ENCODE measurements around the gene DLK2. TPM values are rescaled to one million over a fixed set of nuclear protein-coding genes. Genes with fewer than 3 reads are reported as not detected.

The DLK2 gene
- total and polyA plus RNA-seq, 10 donors, result 0.12 to 0.68 (median 0.42) TPM; not detected in 2

- Histone ChIP-seq H3K27ac (no peak overlapping the region), H3K9me3 (no peaks in the 10 kb centered on the region), H3K27me3 (replicated peaks in 1 of 7) (no peaks in the 10 kb centered on the region), H3K4me3 (no peak overlapping the region), H3K4me1 (peaks cover 0 to 8% (median 0%) of the 10 kb centered on the region in 6 donors), H3K36me3 (peaks cover 0 to 100% (median 88%) of the 10 kb centered on the region in 6 donors)
- 96 to 100% (median 96%) methylated on average over 16 of the region's 16 CpGs for WGBS, 5 donors
- DNase-seq, result no peak
- TF ChIP-seq, protein P1, sequence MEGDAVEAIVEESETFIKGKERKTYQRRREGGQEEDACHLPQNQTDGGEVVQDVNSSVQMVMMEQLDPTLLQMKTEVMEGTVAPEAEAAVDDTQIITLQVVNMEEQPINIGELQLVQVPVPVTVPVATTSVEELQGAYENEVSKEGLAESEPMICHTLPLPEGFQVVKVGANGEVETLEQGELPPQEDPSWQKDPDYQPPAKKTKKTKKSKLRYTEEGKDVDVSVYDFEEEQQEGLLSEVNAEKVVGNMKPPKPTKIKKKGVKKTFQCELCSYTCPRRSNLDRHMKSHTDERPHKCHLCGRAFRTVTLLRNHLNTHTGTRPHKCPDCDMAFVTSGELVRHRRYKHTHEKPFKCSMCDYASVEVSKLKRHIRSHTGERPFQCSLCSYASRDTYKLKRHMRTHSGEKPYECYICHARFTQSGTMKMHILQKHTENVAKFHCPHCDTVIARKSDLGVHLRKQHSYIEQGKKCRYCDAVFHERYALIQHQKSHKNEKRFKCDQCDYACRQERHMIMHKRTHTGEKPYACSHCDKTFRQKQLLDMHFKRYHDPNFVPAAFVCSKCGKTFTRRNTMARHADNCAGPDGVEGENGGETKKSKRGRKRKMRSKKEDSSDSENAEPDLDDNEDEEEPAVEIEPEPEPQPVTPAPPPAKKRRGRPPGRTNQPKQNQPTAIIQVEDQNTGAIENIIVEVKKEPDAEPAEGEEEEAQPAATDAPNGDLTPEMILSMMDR (IDR thresholded peaks at IDR 0.05 in 8 of 11, conservative IDR thresholded peaks at IDR 0.05 in 3 of 11), result no peak
- TF ChIP-seq POLR2A (IDR thresholded peaks at IDR 0.05) (no peak), POLR2AphosphoS5 (IDR thresholded peaks at IDR 0.05) (peak in 1 of 3 donors; percentile 52)
- intact Hi-C loops (cut with DNase I; ENCODE audit: low total_unique reads), result no loop called here
Observed at GRCh38 chr6:43447604-43448003, 7.7 kb downstream of the DLK2 start.

GRCh38 chr6:43445576-43445975 lies 9.8 kb downstream of the DLK2 start:
- peaks cover 0 to 100% (median 90%) of the 10 kb centered on the region in 6 donors for H3K36me3 ChIP-seq
- H3K9me3 ChIP-seq, result no peaks in the 10 kb centered on the region
- DNase-seq, result no peak
- no peak overlapping the region for H3K27ac ChIP-seq
- H3K27me3 ChIP-seq (replicated peaks in 1 of 7), result no peaks in the 10 kb centered on the region
- TF ChIP-seq POLR2A (IDR thresholded peaks at IDR 0.05) (no peak), POLR2AphosphoS5 (IDR thresholded peaks at IDR 0.05) (no peak)
- TF ChIP-seq, protein P1 (IDR thresholded peaks at IDR 0.05 in 8 of 11, conservative IDR thresholded peaks at IDR 0.05 in 3 of 11), result no peak
- peaks cover 0 to 8% (median 0%) of the 10 kb centered on the region in 6 donors for H3K4me1 ChIP-seq
- intact Hi-C loops (cut with DNase I; ENCODE audit: low total_unique reads), result no loop called here
- H3K4me3 ChIP-seq, result no peak overlapping the region
- whole genome bisulfite sequencing, 5 donors, result 89 to 94% (median 94%) methylated on average over 16 of the region's 16 CpGs

GRCh38 chr6:43444582-43444981 lies 10.8 kb downstream of the DLK2 start:
- intact Hi-C loops (cut with DNase I; ENCODE audit: low total_unique reads), result no loop called here
- no peak overlapping the region for H3K27ac ChIP-seq
- TF ChIP-seq POLR2AphosphoS5 (IDR thresholded peaks at IDR 0.05), result no peak
- no peak for TF ChIP-seq POLR2A (IDR thresholded peaks at IDR 0.05)
- TF ChIP-seq, protein P1 (IDR thresholded peaks at IDR 0.05 in 8 of 11, conservative IDR thresholded peaks at IDR 0.05 in 3 of 11), result no peak

DNA sequence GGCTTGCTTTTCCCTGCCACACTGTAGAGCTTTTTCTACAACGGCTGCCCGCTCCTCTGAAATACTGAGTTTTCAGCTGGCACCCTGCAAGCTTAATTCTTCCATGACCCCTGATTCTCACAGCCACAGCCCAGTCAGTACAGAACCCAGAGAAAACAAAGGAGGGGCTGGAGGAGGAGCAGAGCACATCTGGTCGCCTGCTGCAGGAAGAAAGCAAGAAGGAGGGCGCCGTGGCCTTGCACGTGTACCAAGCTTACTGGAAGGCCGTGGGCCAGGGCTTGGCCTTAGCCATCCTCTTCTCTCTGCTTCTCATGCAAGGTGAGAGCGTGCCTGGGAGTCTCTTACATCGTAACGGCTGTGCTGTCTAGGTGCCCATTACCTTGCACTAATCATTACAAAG lies 11.3 kb downstream of the DLK2 start:
- H3K4me1 ChIP-seq, result peaks cover 0 to 8% (median 0%) of the 10 kb centered on the region in 6 donors
- intact Hi-C loops (cut with DNase I; ENCODE audit: low total_unique reads), result no loop called here
- H3K4me3 ChIP-seq, result no peak overlapping the region
- H3K36me3 ChIP-seq, result peaks cover 0 to 100% (median 84%) of the 10 kb centered on the region in 6 donors
- TF ChIP-seq POLR2AphosphoS5 (IDR thresholded peaks at IDR 0.05), result no peak
- TF ChIP-seq, protein P1 (IDR thresholded peaks at IDR 0.05 in 8 of 11, conservative IDR thresholded peaks at IDR 0.05 in 3 of 11), result no peak
- TF ChIP-seq POLR2A (IDR thresholded peaks at IDR 0.05), result no peak
- no peak for DNase-seq
- no peaks in the 10 kb centered on the region for H3K27me3 ChIP-seq (replicated peaks in 1 of 7)
- no peaks in the 10 kb centered on the region for H3K9me3 ChIP-seq
- WGBS, 5 donors, result 83 to 90% (median 86%) methylated on average over 10 of the region's 10 CpGs
- no peak overlapping the region for H3K27ac ChIP-seq

More at GRCh38 chr6:43444582-43444981, 10.8 kb downstream of the DLK2 start:
- WGBS, 5 donors, result 73 to 86% (median 76%) methylated on average over 8 of the region's 8 CpGs
- no peaks in the 10 kb centered on the region for H3K27me3 ChIP-seq (replicated peaks in 1 of 7)
- H3K36me3 ChIP-seq, result peaks cover 0 to 100% (median 85%) of the 10 kb centered on the region in 6 donors
- peaks cover 0 to 8% (median 0%) of the 10 kb centered on the region in 6 donors for H3K4me1 ChIP-seq
- no peaks in the 10 kb centered on the region for H3K9me3 ChIP-seq
- no peak overlapping the region for H3K4me3 ChIP-seq
- DNase-seq, result no peak

Measured in spleen (tissue), 11 donors.